HepG2 (cell line): Measurements from ENCODE around the gene MAP3K5. TPM values are rescaled to one million over a fixed set of nuclear protein-coding genes. Genes with fewer than 3 reads are reported as not detected.

Source experiments
- ATAC-seq: fragments of 200-7000 bp; cut with Tn5 transposase; 3 replicates; pipeline ENCODE4 v1.9.1; 2020; ENCODE audit warnings: mild to moderate bottlenecking, moderate library complexity
- BruUV-seq: library from RNA; stranded (reverse); fragments of 400-500 nt; replicated peaks from 2 replicates; lab custom pipeline; 2021; lab: Mats Ljungman, UMichigan
- CTCF ChIA-PET: fragments of 300-600 bp; formaldehyde crosslinking; extraction: SDS; loops from one replicate; lab custom pipeline; 2021; ENCODE audit warnings: low total read pairs, inconsistent platforms, low intra/inter-chr PET ratio; lab: Yijun Ruan, JAX
- POLR2A ChIA-PET: fragments of 350-600 bp; sonication (Branson Sonifier 250); formaldehyde crosslinking; loops from one replicate; lab custom pipeline; 2020; ENCODE audit warnings: antibody characterized with exemption, inconsistent platforms; lab: Yijun Ruan, JAX
- DNase-seq: peaks from one replicate; pipeline ENCODE4 v3.0.0-alpha.2; 2015; ENCODE audit warnings: low spot score
- FAIRE-seq: peaks from 3 replicates; lab custom pipeline; 2011; peaks lifted over from hg19 to GRCh38; lab: Jason Lieb, UNC
- H2AFZ ChIP-seq: one replicate; pipeline ENCODE4 v1.6.1; 2011; ENCODE audit warnings: low read length, inconsistent platforms
- H3K27ac ChIP-seq: fragments of 300-600 bp; 3 replicates; pipeline ENCODE4 v1.8.0; 2011; ENCODE audit warnings: mixed run types, mild to moderate bottlenecking, mixed read lengths, low read length, inconsistent platforms; ENCODE audit not compliant: insufficient read depth; ENCODE audit errors: extremely low read length
- H3K27me3 ChIP-seq, 2 experiments: fragments of 200-600 bp in 1 of 2; 2 replicates in 1 of 2; 3 replicates in 1 of 2; pipeline versions ENCODE4 v1.6.0 to v1.8.0; 2011; ENCODE audit warnings: low read length in 2 of 2, mild to moderate bottlenecking in 2 of 2, moderate library complexity in 2 of 2, inconsistent platforms in 1 of 2; ENCODE audit not compliant: insufficient read depth in 2 of 2, control insufficient read depth in 1 of 2
- H3K36me3 ChIP-seq, 2 experiments: fragments of 200-600 bp in 1 of 2; replicated peaks in 1 of 2; 2 replicates in 1 of 2; 3 replicates in 1 of 2; pipeline versions ENCODE4 v1.5.1 to v1.8.0; 2011; ENCODE audit warnings: low read length in 2 of 2, inconsistent platforms in 1 of 2; ENCODE audit not compliant: insufficient read depth in 2 of 2, control insufficient read depth in 1 of 2
- H3K4me1 ChIP-seq: 2 replicates; pipeline ENCODE4 v1.5.1; 2012; ENCODE audit warnings: low read length, inconsistent platforms; ENCODE audit not compliant: insufficient read depth
- H3K4me2 ChIP-seq: 2 replicates; pipeline ENCODE4 v1.6.0; 2011; ENCODE audit warnings: low read depth, low read length, inconsistent platforms
- H3K4me3 ChIP-seq, 3 experiments: fragments of 200-600 bp in 1 of 3; sonication (generic), shearing (Covaris generic) in 1 of 3; replicated peaks in 1 of 3; 2 replicates each; pipeline ENCODE4 v1.5.1; 2011 to 2016; ENCODE audit warnings: low read length in 3 of 3, inconsistent platforms in 2 of 3, low read depth in 2 of 3, mild to moderate bottlenecking in 2 of 3, control low read depth in 1 of 3, mixed read lengths in 1 of 3; ENCODE audit not compliant: insufficient read depth in 1 of 3
- H3K79me2 ChIP-seq: one replicate; pipeline ENCODE4 v1.6.1; 2011; ENCODE audit warnings: low read length, inconsistent platforms; ENCODE audit not compliant: insufficient read depth
- H3K9ac ChIP-seq: 2 replicates; pipeline ENCODE4 v1.6.0; 2011; ENCODE audit warnings: mild to moderate bottlenecking, low read depth, low read length, inconsistent platforms; ENCODE audit not compliant: insufficient read depth
- H3K9me3 ChIP-seq: 2 replicates; pipeline ENCODE4 v1.5.1; 2012; ENCODE audit warnings: mild to moderate bottlenecking, low read length
- H4K20me1 ChIP-seq: 2 replicates; pipeline ENCODE4 v1.6.0; 2011; ENCODE audit warnings: inconsistent platforms, mild to moderate bottlenecking, low read length, moderate library complexity; ENCODE audit not compliant: insufficient read depth
- ATF7 ChIP-seq, 2 experiments: fragments of 450-650 bp in 1 of 2; sonication (generic) in 1 of 2; formaldehyde crosslinking in 1 of 2; IDR thresholded peaks; 2 replicates each; pipeline versions ENCODE4 v1.4.0 to v1.6.1; 2016 to 2020; ENCODE audit warnings: antibody characterized with exemption in 1 of 2, mild to moderate bottlenecking in 1 of 2, missing genetic modification reagents in 1 of 2
- ETS1 ChIP-seq: sonication (generic); formaldehyde crosslinking; IDR thresholded peaks from 2 replicates; pipeline ENCODE4 v1.4.0; 2020; ENCODE audit warnings: missing genetic modification reagents
- ETV5 ChIP-seq: IDR thresholded peaks from 2 replicates; pipeline ENCODE4 v1.6.1; 2018; ENCODE audit warnings: missing biosample characterization, missing genetic modification reagents, inconsistent platforms, borderline replicate concordance
- GATAD2A ChIP-seq: IDR thresholded peaks from 2 replicates; pipeline ENCODE4 v1.6.1; 2016
- MIER2 ChIP-seq: IDR thresholded peaks from 2 replicates; pipeline ENCODE4 v1.6.1; 2016; ENCODE audit warnings: missing biosample characterization, missing genetic modification reagents
- NFYB ChIP-seq: sonication (generic); formaldehyde crosslinking; IDR thresholded peaks from 2 replicates; pipeline ENCODE4 v1.4.0; 2020; ENCODE audit warnings: missing genetic modification reagents
- SRSF9 ChIP-seq: fragments of 200-400 bp; formaldehyde crosslinking; IDR thresholded peaks from 2 replicates; pipeline ENCODE4 v1.6.1; 2018; ENCODE audit warnings: borderline replicate concordance, mild to moderate bottlenecking, low read depth, low read length; ENCODE audit not compliant: insufficient read depth, poor library complexity, severe bottlenecking
- ZBTB2 ChIP-seq: sonication (generic); formaldehyde crosslinking; IDR thresholded peaks from 2 replicates; pipeline ENCODE4 v1.8.0; 2022; ENCODE audit warnings: low read depth, missing genetic modification reagents
- ZZZ3 ChIP-seq: sonication (generic); formaldehyde crosslinking; IDR thresholded peaks from 2 replicates; pipeline ENCODE4 v1.4.0; 2020; ENCODE audit warnings: missing genetic modification reagents, mild to moderate bottlenecking, borderline replicate concordance
- WGBS: methylation state at CpG from one replicate; pipeline ENCODE4 v1.1.6; 2017; ENCODE audit warnings: low lambda C conversion rate; 5-methylcytosine and 5-hydroxymethylcytosine counted together
- in situ Hi-C: cut with HindIII; loops from 2 replicates; pipeline ENCODE4 v1.10.0; 2017; ENCODE audit warnings: low pct_unique_long_range_greater_than_20kb; ENCODE audit not compliant: extremely low pct_ligation_motif_present
- intact Hi-C: fragments of 100-400 bp; cut with micrococcal nuclease; formaldehyde crosslinking; loops from one replicate; pipeline ENCODE4 v1.10.0; 2022; ENCODE audit not compliant: unreplicated experiment
- polyA plus RNA-seq, 8 experiments: library from polyadenylated mRNA; depleted of rRNA in 3 of 8; stranded (reverse) in 7 of 8; unstranded in 1 of 8; fragments of >200 nt; fragmentation: Illumina TruSeq in 4 of 8; extraction: Trizol in 4 of 8; gene quantifications; 2 replicates each; pipeline versions ENCODE4 v1.2.1 to v1.2.3, GENCODE V29; 2011 to 2016; ENCODE audit warnings: low read depth in 4 of 8, missing spikeins in 1 of 8, mixed read lengths in 1 of 8; ENCODE audit not compliant: insufficient read depth in 1 of 8
- total RNA-seq, 5 experiments: library from RNA; depleted of rRNA; stranded (reverse); fragments of >200 nt; fragmentation: Illumina TruSeq; extraction: Trizol; gene quantifications; 2 replicates each; pipeline ENCODE4 v1.2.3, GENCODE V29; 2016; ENCODE audit warnings: low read depth in 1 of 5

The MAP3K5 gene
- total and polyA plus RNA-seq, 2 of the 13 experiments (the other 11 are each of a cell fraction or from before 2014, with no cell fraction given) = not detected

GRCh38 chr6:136798044-136798443, 5.8 kb upstream of the MAP3K5 start:
- intact Hi-C loops = loop anchor here (10.0 kb wide), 1 partner anchor 213 kb away; no protein-coding TSS in a partner anchor
- in situ Hi-C loops = no loop called here
- no peak for FAIRE-seq

GRCh38 chr6:136795996-136796395, 3.7 kb upstream of the MAP3K5 start:
- H3K4me2 ChIP-seq = no peak overlapping the region
- no peak overlapping the region for H3K9ac ChIP-seq
- ATAC-seq (no peak), DNase-seq (no peak), FAIRE-seq (no peak)
- BruUV-seq = no TSS peak
- CTCF ChIA-PET = no interaction called here
- intact Hi-C loops = loop anchor here (10.0 kb wide), 1 partner anchor 211 kb away; no protein-coding TSS in a partner anchor
- H2AFZ ChIP-seq = no peak overlapping the region
- H3K27ac ChIP-seq = no peak overlapping the region
- no peaks in the 10 kb centered on the region for H3K79me2 ChIP-seq
- H4K20me1 ChIP-seq = no peaks in the 10 kb centered on the region
- TF ChIP-seq ETS1 (CRISPR knock-in tag) (no peak), NFYB (CRISPR knock-in tag) (no peak), ZZZ3 (CRISPR knock-in tag) (no peak), ETV5 (CRISPR knock-in tag) (no peak), SRSF9 (no peak), ZBTB2 (CRISPR knock-in tag) (no peak), MIER2 (CRISPR knock-in tag) (no peak)
- in situ Hi-C loops = no loop called here
- 5% methylated on average over 5 of the region's 5 CpGs for WGBS
- H3K27me3 ChIP-seq = peaks cover 1 to 40% of the 10 kb centered on the region in 2 experiments; a peak in 4 of 5 replicates
- no peak overlapping the region for H3K4me3 ChIP-seq
- H3K36me3 ChIP-seq = no peaks in the 10 kb centered on the region
- no peaks in the 10 kb centered on the region for H3K9me3 ChIP-seq
- H3K4me1 ChIP-seq = peaks cover 18% of the 10 kb centered on the region
- POLR2A ChIA-PET = no interaction called here

More at GRCh38 chr6:136798044-136798443, 5.8 kb upstream of the MAP3K5 start:
- H3K27ac ChIP-seq = no peak overlapping the region
- CTCF ChIA-PET = no interaction called here
- 32% methylated on average over 1 of the region's 1 CpG for WGBS
- ATAC-seq (no peak), DNase-seq (no peak)
- no peaks in the 10 kb centered on the region for H3K79me2 ChIP-seq
- no peak overlapping the region for H3K9ac ChIP-seq
- H3K36me3 ChIP-seq = no peaks in the 10 kb centered on the region
- H3K4me1 ChIP-seq = peaks cover 3% of the 10 kb centered on the region; the same call in 1 of the 2 replicates
- H2AFZ ChIP-seq = no peak overlapping the region
- no peak overlapping the region for H3K4me2 ChIP-seq
- no peaks in the 10 kb centered on the region for H3K9me3 ChIP-seq
- H4K20me1 ChIP-seq = no peaks in the 10 kb centered on the region
- H3K27me3 ChIP-seq = peaks cover 0 to 24% of the 10 kb centered on the region in 2 experiments; a peak in 2 of 5 replicates
- POLR2A ChIA-PET = no interaction called here
- no TSS peak for BruUV-seq
- no peak overlapping the region for H3K4me3 ChIP-seq
- TF ChIP-seq GATAD2A (CRISPR knock-in tag) = no peak
- peak; percentile 69 for TF ChIP-seq ATF7 (IDR thresholded peaks at IDR 0.05)
- TF ChIP-seq ATF7 (CRISPR knock-in tag; IDR thresholded peaks at IDR 0.05) = no peak
